K562 (cell line): ENCODE data around the gene CCNT1. TPM values are rescaled to one million over a fixed set of nuclear protein-coding genes. Genes with fewer than 3 reads are reported as not detected.

Source experiments
- ATAC-seq: fragments of 200-7000 bp; cut with Tn5 transposase; 3 replicates; pipeline ENCODE4 v1.9.1; 2020; ENCODE audit warnings: moderate library complexity
- BruUV-seq: library from RNA; stranded (reverse); fragments of 400-500 nt; replicated peaks from 2 replicates; lab custom pipeline; 2021; lab: Mats Ljungman, UMichigan
- CTCF ChIA-PET: fragments of 300-600 bp; formaldehyde crosslinking; extraction: SDS; loops from one replicate; lab custom pipeline; 2021; ENCODE audit warnings: low intra/inter-chr PET ratio; lab: Yijun Ruan, JAX
- POLR2A ChIA-PET: fragments of 300-600, 350-650 bp; sonication (Branson Sonifier 250); formaldehyde crosslinking; extraction: SDS; loops from one replicate; lab custom pipeline; 2021; ENCODE audit warnings: antibody characterized with exemption, inconsistent platforms; lab: Yijun Ruan, JAX
- DNase-seq, 4 experiments: peaks; one replicate each; pipeline versions ENCODE4 v3.0.0 to v3.0.0-alpha.2; 2011 to 2018; ENCODE audit warnings: low spot score in 3 of 4, mixed read lengths in 3 of 4; ENCODE audit errors: extremely low read depth in 1 of 4
- FAIRE-seq: peaks from 2 replicates; lab custom pipeline; 2011; peaks lifted over from hg19 to GRCh38; lab: Jason Lieb, UNC
- H2AFZ ChIP-seq: 2 replicates; pipeline ENCODE4 v1.6.0; 2011; ENCODE audit warnings: low read depth, low read length, control low read depth, inconsistent platforms
- H3K27ac ChIP-seq: fragments of 200-600 bp; 3 replicates; pipeline ENCODE4 v1.8.0; 2011; ENCODE audit warnings: low read depth, mild to moderate bottlenecking, control low read depth, inconsistent platforms, low read length, moderate library complexity, mixed read lengths; ENCODE audit errors: extremely low read depth
- H3K27me3 ChIP-seq, 2 experiments: fragments of 300-600 bp in 1 of 2; 2 replicates in 1 of 2; 3 replicates in 1 of 2; pipeline versions ENCODE4 v1.6.0 to v1.8.0; 2011; ENCODE audit warnings: inconsistent platforms in 2 of 2, low read length in 2 of 2, mild to moderate bottlenecking in 1 of 2, mixed read lengths in 1 of 2, moderate library complexity in 1 of 2; ENCODE audit not compliant: control insufficient read depth in 2 of 2, insufficient read depth in 2 of 2
- H3K36me3 ChIP-seq: fragments of 300-600 bp; 3 replicates; pipeline ENCODE4 v1.8.0; 2011; ENCODE audit warnings: mild to moderate bottlenecking, low read length, inconsistent platforms; ENCODE audit not compliant: control insufficient read depth, insufficient read depth
- H3K4me1 ChIP-seq, 2 experiments: fragments of 200-600 bp in 1 of 2; replicated peaks in 1 of 2; 2 replicates in 1 of 2; 3 replicates in 1 of 2; pipeline versions ENCODE4 v1.5.1 to v1.8.0; 2011; ENCODE audit warnings: inconsistent platforms in 2 of 2, low read length in 2 of 2, mild to moderate bottlenecking in 1 of 2, mixed read lengths in 1 of 2, moderate library complexity in 1 of 2; ENCODE audit not compliant: control insufficient read depth in 2 of 2, insufficient read depth in 2 of 2
- H3K4me2 ChIP-seq: 2 replicates; pipeline ENCODE4 v1.6.1; 2011; ENCODE audit warnings: low read length, control low read depth, inconsistent platforms, mixed read lengths; ENCODE audit not compliant: insufficient read depth
- H3K4me3 ChIP-seq: fragments of 200-600 bp; sonication (generic), shearing (Covaris generic); 2 replicates; pipeline ENCODE4 v1.5.1; 2016; ENCODE audit warnings: control low read depth, inconsistent platforms
- H3K79me2 ChIP-seq: fragments of 200-600 bp; 3 replicates; pipeline ENCODE4 v1.8.0; 2011; ENCODE audit warnings: low read length, inconsistent platforms; ENCODE audit not compliant: control insufficient read depth, insufficient read depth
- H3K9ac ChIP-seq, 2 experiments: 2 replicates each; pipeline versions ENCODE4 v1.6.0 to v1.6.1; 2011; ENCODE audit warnings: low read depth in 2 of 2, low read length in 2 of 2, control low read depth in 1 of 2, inconsistent platforms in 1 of 2, mild to moderate bottlenecking in 1 of 2, mixed read lengths in 1 of 2; ENCODE audit not compliant: insufficient read depth in 1 of 2
- H3K9me1 ChIP-seq: one replicate; pipeline ENCODE4 v1.6.0; 2011; ENCODE audit warnings: inconsistent platforms, mild to moderate bottlenecking, low read length, moderate library complexity; ENCODE audit not compliant: control insufficient read depth, insufficient read depth
- H3K9me3 ChIP-seq: replicated peaks from 2 replicates; pipeline ENCODE4 v1.5.1; 2011; ENCODE audit warnings: low read depth, low read length, inconsistent platforms; ENCODE audit not compliant: control insufficient read depth, insufficient read depth
- H4K20me1 ChIP-seq: replicated peaks from 2 replicates; pipeline ENCODE4 v1.6.1; 2011; ENCODE audit warnings: low read length, inconsistent platforms, mixed read lengths; ENCODE audit not compliant: control insufficient read depth, insufficient read depth
- ZNF224 ChIP-seq: sonication (generic); formaldehyde crosslinking; IDR thresholded peaks from 2 replicates; pipeline ENCODE4 v1.8.0; 2022; ENCODE audit warnings: mild to moderate bottlenecking, missing genetic modification reagents
- ZNF347 ChIP-seq: fragments of 450-650 bp; formaldehyde crosslinking; IDR thresholded peaks from 2 replicates; pipeline ENCODE4 v1.4.0; 2020; ENCODE audit warnings: low read depth, mild to moderate bottlenecking, moderate library complexity
- WGBS: fragments of 100-300 bp; shearing (Covaris generic); methylation state at CpG from one replicate; pipeline ENCODE4 v1.1.6; 2016; ENCODE audit warnings: low coverage, mixed read lengths; ENCODE audit not compliant: insufficient coverage; ENCODE audit errors: missing lambda C conversion rate; 5-methylcytosine and 5-hydroxymethylcytosine counted together
- in situ Hi-C: fragments of 300-500 bp; cut with MboI; formaldehyde crosslinking; loops from 4 replicates; pipeline ENCODE4 v1.15.0; 2018; ENCODE audit warnings: inconsistent platforms, mixed read lengths
- intact Hi-C: fragments of 100-400 bp; cut with micrococcal nuclease; formaldehyde crosslinking; loops from 2 replicates; pipeline ENCODE4 v1.14.2; 2022
- polyA plus RNA-seq, 8 experiments: library from polyadenylated mRNA; depleted of rRNA in 4 of 8; stranded (reverse) in 5 of 8; unstranded in 3 of 8; fragments of >200 nt; fragmentation: Nextera tagmentation in 2 of 8; fragmentation: Illumina TruSeq in 1 of 8; extraction: Ambion mirVana in 2 of 8; extraction: Trizol in 1 of 8; gene quantifications; 2 replicates each; pipeline versions ENCODE4 v1.2.1 to v1.2.3, GENCODE V29; 2011 to 2014; ENCODE audit warnings: inconsistent platforms in 1 of 8, missing spikeins in 1 of 8
- total RNA-seq, 7 experiments: library from RNA; depleted of rRNA in 6 of 7; stranded (reverse); fragments of >200 nt in 6 of 7; fragmentation: Illumina TruSeq in 2 of 7; extraction: Trizol in 2 of 7; gene quantifications; 2 replicates each; pipeline versions ENCODE4 v1.2.1 to v1.2.3, GENCODE V29; 2011 to 2021; ENCODE audit warnings: low replicate concordance in 1 of 7
- TF ChIP-seq, protein P1 (sequence below): sonication (generic); formaldehyde crosslinking; IDR thresholded peaks from 2 replicates; pipeline ENCODE4 v1.8.0; 2022; ENCODE audit warnings: mild to moderate bottlenecking, missing genetic modification reagents

The CCNT1 gene
- total and polyA plus RNA-seq, 9 of the 15 experiments (the other 6 are each of a cell fraction or from before 2014, with no cell fraction given), result 9.7 to 52.4 (median 33.4) TPM

DNA sequence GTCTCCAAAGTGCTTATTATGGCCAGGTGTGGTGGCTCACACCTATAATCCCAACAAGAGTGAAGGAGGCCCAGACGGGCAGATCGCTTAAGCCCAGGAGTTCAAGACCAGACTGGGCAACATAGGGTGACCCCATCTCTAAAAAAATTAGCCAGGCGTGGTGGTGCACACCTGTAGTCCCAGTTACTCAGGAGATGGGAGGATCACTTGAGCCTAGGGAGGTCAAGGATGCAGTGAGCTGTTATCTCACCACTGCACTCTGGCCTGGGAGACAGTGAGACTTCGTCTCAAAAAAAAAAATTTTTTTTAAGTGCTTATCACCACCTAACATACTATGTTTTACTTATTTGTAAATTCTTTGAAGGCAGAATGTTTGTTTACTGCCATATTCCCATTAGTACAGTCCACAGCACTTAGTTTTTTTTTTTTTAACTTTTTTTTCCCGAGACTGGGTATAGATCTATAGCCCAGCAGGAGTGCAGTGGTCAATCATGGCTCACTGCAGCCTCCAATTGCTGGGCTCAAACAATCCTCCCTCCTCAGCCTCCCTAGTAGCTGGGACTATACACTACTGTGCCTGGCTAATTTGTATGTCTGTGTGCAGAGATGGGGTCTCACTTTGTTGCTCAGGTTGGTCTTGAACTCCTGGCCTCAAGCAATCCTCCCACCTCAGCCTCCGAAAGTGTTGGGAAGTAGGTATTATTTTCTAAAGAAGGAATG, 29.7 kb downstream of the CCNT1 start (continued):
- TF ChIP-seq, protein P1, sequence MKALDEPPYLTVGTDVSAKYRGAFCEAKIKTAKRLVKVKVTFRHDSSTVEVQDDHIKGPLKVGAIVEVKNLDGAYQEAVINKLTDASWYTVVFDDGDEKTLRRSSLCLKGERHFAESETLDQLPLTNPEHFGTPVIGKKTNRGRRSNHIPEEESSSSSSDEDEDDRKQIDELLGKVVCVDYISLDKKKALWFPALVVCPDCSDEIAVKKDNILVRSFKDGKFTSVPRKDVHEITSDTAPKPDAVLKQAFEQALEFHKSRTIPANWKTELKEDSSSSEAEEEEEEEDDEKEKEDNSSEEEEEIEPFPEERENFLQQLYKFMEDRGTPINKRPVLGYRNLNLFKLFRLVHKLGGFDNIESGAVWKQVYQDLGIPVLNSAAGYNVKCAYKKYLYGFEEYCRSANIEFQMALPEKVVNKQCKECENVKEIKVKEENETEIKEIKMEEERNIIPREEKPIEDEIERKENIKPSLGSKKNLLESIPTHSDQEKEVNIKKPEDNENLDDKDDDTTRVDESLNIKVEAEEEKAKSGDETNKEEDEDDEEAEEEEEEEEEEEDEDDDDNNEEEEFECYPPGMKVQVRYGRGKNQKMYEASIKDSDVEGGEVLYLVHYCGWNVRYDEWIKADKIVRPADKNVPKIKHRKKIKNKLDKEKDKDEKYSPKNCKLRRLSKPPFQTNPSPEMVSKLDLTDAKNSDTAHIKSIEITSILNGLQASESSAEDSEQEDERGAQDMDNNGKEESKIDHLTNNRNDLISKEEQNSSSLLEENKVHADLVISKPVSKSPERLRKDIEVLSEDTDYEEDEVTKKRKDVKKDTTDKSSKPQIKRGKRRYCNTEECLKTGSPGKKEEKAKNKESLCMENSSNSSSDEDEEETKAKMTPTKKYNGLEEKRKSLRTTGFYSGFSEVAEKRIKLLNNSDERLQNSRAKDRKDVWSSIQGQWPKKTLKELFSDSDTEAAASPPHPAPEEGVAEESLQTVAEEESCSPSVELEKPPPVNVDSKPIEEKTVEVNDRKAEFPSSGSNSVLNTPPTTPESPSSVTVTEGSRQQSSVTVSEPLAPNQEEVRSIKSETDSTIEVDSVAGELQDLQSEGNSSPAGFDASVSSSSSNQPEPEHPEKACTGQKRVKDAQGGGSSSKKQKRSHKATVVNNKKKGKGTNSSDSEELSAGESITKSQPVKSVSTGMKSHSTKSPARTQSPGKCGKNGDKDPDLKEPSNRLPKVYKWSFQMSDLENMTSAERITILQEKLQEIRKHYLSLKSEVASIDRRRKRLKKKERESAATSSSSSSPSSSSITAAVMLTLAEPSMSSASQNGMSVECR (CRISPR knock-in tag), result no peak
- no peak for TF ChIP-seq ZNF224 (CRISPR knock-in tag)

DNA sequence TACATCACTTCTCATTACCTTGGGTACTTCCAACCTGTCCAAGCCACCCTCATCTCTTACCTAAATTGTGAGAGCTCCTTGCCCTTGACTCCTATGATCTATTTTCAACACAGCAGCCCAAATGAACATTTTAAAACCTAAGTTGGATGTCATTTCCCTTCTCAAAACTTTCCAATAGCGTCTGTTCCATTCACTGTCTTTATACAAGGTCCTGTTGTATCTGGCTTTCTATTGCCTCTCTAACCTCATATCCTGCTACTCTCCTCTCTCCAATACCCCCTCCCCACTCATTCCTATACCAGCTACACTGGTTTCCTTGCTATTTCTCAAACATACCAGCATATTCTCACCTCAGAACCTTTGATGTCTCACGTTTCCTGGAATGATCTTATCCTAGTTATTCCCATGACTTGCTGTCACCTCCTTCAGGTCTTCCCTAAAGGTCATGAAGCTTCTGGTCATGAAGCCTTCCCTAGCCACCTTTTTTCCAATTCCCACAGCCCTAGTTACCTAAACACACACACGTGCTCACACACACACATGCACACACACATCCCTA, 30.4 kb downstream of the CCNT1 start:
- ChIA-PET CTCF (no interaction called here), POLR2A (interaction anchor here (0.8 to 1.8 kb wide), 2 partner anchors 10 to 30 kb away, joined by 3 to 5 read pairs; no protein-coding TSS in a partner anchor)
- Histone ChIP-seq H3K4me2 (no peak overlapping the region), H3K4me1 (peaks cover 5 to 9% of the 10 kb centered on the region in 2 experiments; a peak in 4 of 5 replicates), H4K20me1 (no peaks in the 10 kb centered on the region), H2AFZ (no peak overlapping the region), H3K79me2 (peaks cover 25% of the 10 kb centered on the region), H3K27me3 (no peaks in the 10 kb centered on the region), H3K36me3 (peaks cover 37% of the 10 kb centered on the region), H3K9me1 (no peaks in the 10 kb centered on the region), H3K9ac (no peak overlapping the region), H3K27ac (0 out of 3 replicates have a peak overlapping the region, but pooled peaks have one; percentile 18), H3K4me3 (no peak overlapping the region), H3K9me3 (no peaks in the 10 kb centered on the region)
- ATAC-seq, result no peak
- no peak for DNase-seq
- FAIRE-seq, result no peak
- in situ Hi-C loops, result no loop called here
- BruUV-seq, result no TSS peak
- intact Hi-C loops, result no loop called here
- 30% methylated on average over 3 of the region's 3 CpGs for WGBS
- TF ChIP-seq ZNF347 (CRISPR knock-in tag), result no peak
